C4-2B (cell line): ENCODE data around the gene GSAP.
"Not testable (repeated sequence)": the region's sequence is repeated elsewhere in the genome, so short reads cannot be mapped to it uniquely, and the experiment has no call there.

Source experiments
- H3K27ac ChIP-seq: fragments of 450-650 bp; 2 replicates; pipeline ENCODE4 v1.5.1; 2017
- CTCF ChIP-seq: fragments of 450-650 bp; conservative IDR thresholded peaks from 2 replicates; pipeline ENCODE4 v1.5.1; 2017; ENCODE audit warnings: mild to moderate bottlenecking
- ZFX ChIP-seq: fragments of 450-650 bp; IDR thresholded peaks from 2 replicates; pipeline ENCODE4 v1.6.1; 2017

The GSAP gene

GRCh38 chr7:77459311-77459726, 43.2 kb upstream of the GSAP start:
- TF ChIP-seq CTCF (no peak), ZFX (no peak)
- no peak overlapping the region for H3K27ac ChIP-seq

GRCh38 chr7:77458786-77459185, 42.6 kb upstream of the GSAP start:
- no peak for TF ChIP-seq ZFX
- no peak for TF ChIP-seq CTCF
- H3K27ac ChIP-seq, result peak overlapping the region; percentile 50

GRCh38 chr7:77457779-77458178, 41.6 kb upstream of the GSAP start:
- TF ChIP-seq ZFX, result no peak
- no peak for TF ChIP-seq CTCF
- no peak overlapping the region; the same call in 1 of the 2 replicates for H3K27ac ChIP-seq

- TF ChIP-seq ZFX (no peak), CTCF (no peak)
- no peak overlapping the region for H3K27ac ChIP-seq
These were observed 40.5 kb upstream of the GSAP start for GRCh38 chr7:77456696-77457095.

- TF ChIP-seq ZFX (no peak), CTCF (no peak)
- peak overlapping the region; percentile 65 for H3K27ac ChIP-seq
These were observed 39.2 kb upstream of the GSAP start for GRCh38 chr7:77455321-77455720.

- TF ChIP-seq ZFX, result no peak
- TF ChIP-seq CTCF, result no peak
- peak overlapping the region; percentile 70 for H3K27ac ChIP-seq
These were observed 38.7 kb upstream of the GSAP start for GRCh38 chr7:77454802-77455201.

GRCh38 chr7:77453531-77453930, 37.4 kb upstream of the GSAP start:
- TF ChIP-seq CTCF, result no peak
- TF ChIP-seq ZFX, result no peak
- peak overlapping the region; percentile 60; the same call in 1 of the 2 replicates for H3K27ac ChIP-seq

- not testable (repeated sequence) for H3K27ac ChIP-seq
These were observed 35.8 kb upstream of the GSAP start for GRCh38 chr7:77451950-77452349.
